Esophagus muscularis mucosa (tissue), 4 donors: Measurements from ENCODE around the gene WDR35. TPM values are rescaled to one million over a fixed set of nuclear protein-coding genes. Genes with fewer than 3 reads are reported as not detected.

Experiments
- DNase-seq: peaks from one replicate; pipeline ENCODE4 v3.0.0-alpha.2; 2017; ENCODE audit errors: extremely low spot score
- H3K27ac ChIP-seq, 4 donors: fragments of 200-600 bp; sonication (generic); replicated peaks in 1 of 4; 1 replicate in 3 of 4; 2 replicates in 1 of 4; pipeline ENCODE4 v1.5.1; 2016 to 2019; ENCODE audit warnings: mild to moderate bottlenecking in 1 of 4
- H3K27me3 ChIP-seq, 4 donors: fragments of 200-600 bp; sonication (generic); one replicate each; pipeline versions ENCODE4 v1.5.1 to v1.6.0; 2016 to 2019
- H3K36me3 ChIP-seq, 4 donors: fragments of 200-600 bp; sonication (generic); one replicate each; pipeline ENCODE4 v1.5.1; 2016 to 2019
- H3K4me1 ChIP-seq, 4 donors: fragments of 200-600 bp; sonication (generic); one replicate each; pipeline ENCODE4 v1.5.1; 2016 to 2019
- H3K4me3 ChIP-seq, 4 donors: fragments of 200-600 bp; sonication (generic); 1 replicate in 2 of 4; 2 replicates in 2 of 4; pipeline ENCODE4 v1.5.1; 2016 to 2019; ENCODE audit warnings: mild to moderate bottlenecking in 4 of 4, moderate library complexity in 1 of 4
- H3K9me3 ChIP-seq, 4 donors: fragments of 200-600 bp; sonication (generic); 1 replicate in 3 of 4; 2 replicates in 1 of 4; pipeline ENCODE4 v1.5.1; 2016 to 2019
- EP300 ChIP-seq: sonication (generic); formaldehyde crosslinking; IDR thresholded peaks from one replicate; pipeline ENCODE4 v1.6.1; 2017; ENCODE audit warnings: antibody characterized with exemption
- POLR2A ChIP-seq: fragments of 450-650 bp; IDR thresholded peaks from one replicate; pipeline ENCODE4 v1.6.1; 2017; ENCODE audit warnings: antibody characterized with exemption, moderate library complexity, mild to moderate bottlenecking, low read depth
- POLR2AphosphoS5 ChIP-seq, 2 donors: sonication (generic); formaldehyde crosslinking; IDR thresholded peaks; one replicate each; pipeline ENCODE4 v1.6.1; 2017; ENCODE audit warnings: antibody characterized with exemption in 2 of 2
- WGBS: methylation state at CpG from one replicate; pipeline ENCODE4 v1.1.5; 2018; 5-methylcytosine and 5-hydroxymethylcytosine counted together
- intact Hi-C: fragments of 100-400 bp; cut with DNase I; formaldehyde crosslinking; loops from one replicate; pipeline ENCODE4 v1.15.1; 2023
- total RNA-seq, 4 donors: library from RNA; depleted of rRNA; stranded (reverse); fragments of >200 nt; gene quantifications; one replicate each; pipeline versions ENCODE4 v1.1.0 to v1.2.1, GENCODE V29; 2016
- TF ChIP-seq, protein P1 (sequence below), 3 experiments: fragments of 200-600 bp in 2 of 3; fragments of 450-650 bp in 1 of 3; sonication (generic) in 2 of 3; IDR thresholded peaks; one replicate each; pipeline ENCODE4 v1.5.1; 2017 to 2019; ENCODE audit warnings: antibody characterized with exemption in 3 of 3, mild to moderate bottlenecking in 2 of 3, moderate library complexity in 1 of 3

Gene WDR35
- total RNA-seq, 4 donors from 2014 or later = 9.4 to 15.0 (median 12.3) TPM

DNA sequence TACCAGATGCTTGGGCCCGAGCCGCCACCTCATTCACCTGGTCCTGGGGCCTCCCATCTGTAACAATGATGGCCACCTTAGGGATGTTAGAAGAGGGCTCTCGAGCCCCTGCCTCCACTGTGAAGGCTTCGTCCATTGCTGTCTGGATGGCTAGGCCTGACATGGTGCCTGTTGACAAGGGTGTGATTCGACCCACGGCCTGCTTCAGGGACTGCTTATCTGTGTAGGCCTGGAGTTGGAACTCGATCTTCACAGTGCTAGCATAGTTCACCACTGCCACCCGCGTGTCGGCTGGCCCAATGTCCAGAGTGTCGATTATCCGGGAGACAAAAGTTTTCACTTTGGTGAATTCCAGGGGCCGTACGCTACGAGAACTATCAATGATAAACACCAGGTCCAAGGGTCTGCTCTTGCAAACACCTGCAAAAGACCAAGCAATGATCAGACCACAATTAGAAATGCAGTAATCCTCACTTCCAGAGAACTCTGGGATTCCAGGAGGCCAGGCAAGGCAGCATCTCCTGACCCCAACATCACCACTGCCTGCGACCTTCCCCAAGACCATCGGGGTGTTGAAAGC, 16.1 kb upstream of the WDR35 start:
- no peak for TF ChIP-seq POLR2A
- TF ChIP-seq POLR2AphosphoS5 (IDR thresholded peaks at IDR 0.05) = no peak
- TF ChIP-seq, protein P1, sequence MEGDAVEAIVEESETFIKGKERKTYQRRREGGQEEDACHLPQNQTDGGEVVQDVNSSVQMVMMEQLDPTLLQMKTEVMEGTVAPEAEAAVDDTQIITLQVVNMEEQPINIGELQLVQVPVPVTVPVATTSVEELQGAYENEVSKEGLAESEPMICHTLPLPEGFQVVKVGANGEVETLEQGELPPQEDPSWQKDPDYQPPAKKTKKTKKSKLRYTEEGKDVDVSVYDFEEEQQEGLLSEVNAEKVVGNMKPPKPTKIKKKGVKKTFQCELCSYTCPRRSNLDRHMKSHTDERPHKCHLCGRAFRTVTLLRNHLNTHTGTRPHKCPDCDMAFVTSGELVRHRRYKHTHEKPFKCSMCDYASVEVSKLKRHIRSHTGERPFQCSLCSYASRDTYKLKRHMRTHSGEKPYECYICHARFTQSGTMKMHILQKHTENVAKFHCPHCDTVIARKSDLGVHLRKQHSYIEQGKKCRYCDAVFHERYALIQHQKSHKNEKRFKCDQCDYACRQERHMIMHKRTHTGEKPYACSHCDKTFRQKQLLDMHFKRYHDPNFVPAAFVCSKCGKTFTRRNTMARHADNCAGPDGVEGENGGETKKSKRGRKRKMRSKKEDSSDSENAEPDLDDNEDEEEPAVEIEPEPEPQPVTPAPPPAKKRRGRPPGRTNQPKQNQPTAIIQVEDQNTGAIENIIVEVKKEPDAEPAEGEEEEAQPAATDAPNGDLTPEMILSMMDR (IDR thresholded peaks at IDR 0.05) = no peak
- TF ChIP-seq EP300 = no peak
- H3K4me1 ChIP-seq = no peaks in the 10 kb centered on the region
- no peaks in the 10 kb centered on the region for H3K36me3 ChIP-seq
- DNase-seq = no peak
- H3K27ac ChIP-seq = no peak overlapping the region
- WGBS = 94% methylated on average over 16 of the region's 17 CpGs
- H3K9me3 ChIP-seq = no peaks in the 10 kb centered on the region
- H3K27me3 ChIP-seq = peaks cover 0 to 22% (median 0%) of the 10 kb centered on the region in 4 donors
- intact Hi-C loops = no loop called here
- no peak overlapping the region for H3K4me3 ChIP-seq

GRCh38 chr2:20005067-20005627, 15.2 kb upstream of the WDR35 start:
- TF ChIP-seq POLR2A = no peak
- no peak for TF ChIP-seq POLR2AphosphoS5 (IDR thresholded peaks at IDR 0.05)
- TF ChIP-seq, protein P1 (IDR thresholded peaks at IDR 0.05) = no peak
- no peak for TF ChIP-seq EP300
- Histone ChIP-seq H3K9me3 (no peaks in the 10 kb centered on the region), H3K4me1 (no peaks in the 10 kb centered on the region), H3K27ac (no peak overlapping the region), H3K27me3 (peaks cover 0 to 14% (median 0%) of the 10 kb centered on the region in 4 donors), H3K36me3 (no peaks in the 10 kb centered on the region), H3K4me3 (no peak overlapping the region)
- WGBS = 97% methylated on average over 10 of the region's 10 CpGs
- DNase-seq = no peak
- intact Hi-C loops = no loop called here

DNA sequence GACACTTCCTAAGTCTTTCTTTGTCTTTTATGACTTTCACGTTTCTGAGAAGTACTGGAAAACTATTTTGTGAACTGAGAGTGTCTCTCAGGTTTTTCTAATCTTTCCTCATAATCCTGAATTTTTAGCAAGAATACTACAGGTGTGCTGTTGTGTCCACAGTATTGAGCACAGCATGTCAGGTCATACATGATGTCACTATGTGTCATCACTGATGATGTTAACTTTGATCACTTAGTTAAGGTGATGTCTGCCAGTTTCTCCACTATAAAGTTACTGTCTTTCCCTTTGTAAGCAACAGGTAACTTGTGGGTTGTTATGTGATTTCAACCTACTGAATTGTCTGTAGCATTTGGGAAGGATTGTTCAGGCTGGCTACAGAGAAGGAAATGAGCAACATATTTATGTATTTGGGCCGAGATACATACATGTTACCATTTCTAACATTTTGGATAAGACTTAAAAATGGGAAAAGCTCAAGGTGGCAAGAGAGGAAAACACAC, 11.5 kb upstream of the WDR35 start:
- Histone ChIP-seq H3K9me3 (no peaks in the 10 kb centered on the region), H3K4me1 (no peaks in the 10 kb centered on the region), H3K36me3 (no peaks in the 10 kb centered on the region), H3K27me3 (no peaks in the 10 kb centered on the region), H3K4me3 (no peak overlapping the region), H3K27ac (no peak overlapping the region)
- intact Hi-C loops = no loop called here
- WGBS = 74% methylated on average over 2 of the region's 2 CpGs
- TF ChIP-seq POLR2AphosphoS5 (IDR thresholded peaks at IDR 0.05) (no peak), EP300 (no peak), POLR2A (no peak)
- TF ChIP-seq, protein P1 (IDR thresholded peaks at IDR 0.05) = no peak
- DNase-seq = no peak

DNA sequence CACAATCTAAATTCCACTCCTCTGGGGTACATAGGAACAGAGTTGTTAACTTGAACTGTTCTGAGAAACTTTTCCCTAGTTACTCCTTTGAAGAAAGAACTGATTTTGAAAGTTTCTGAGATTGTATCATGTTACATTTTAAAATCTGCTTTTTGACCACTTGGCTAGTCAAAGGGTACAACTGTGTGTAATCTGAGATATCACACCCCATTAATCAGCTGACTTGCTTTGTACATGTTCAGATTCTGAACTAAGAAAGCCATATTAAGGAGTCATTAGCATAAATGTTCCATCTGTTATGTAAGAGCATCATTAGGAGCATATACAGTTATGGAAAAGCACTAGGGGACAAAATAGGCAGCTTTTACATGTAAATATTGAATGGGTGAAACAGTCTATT, 3.8 kb upstream of the WDR35 start:
- Histone ChIP-seq H3K27me3 (no peaks in the 10 kb centered on the region), H3K36me3 (no peaks in the 10 kb centered on the region), H3K4me3 (no peak overlapping the region), H3K9me3 (no peaks in the 10 kb centered on the region), H3K4me1 (peaks cover 9 to 17% (median 13%) of the 10 kb centered on the region in 4 donors), H3K27ac (no peak overlapping the region)
- no peak for DNase-seq
- intact Hi-C loops = no loop called here
- TF ChIP-seq, protein P1 (IDR thresholded peaks at IDR 0.05) = no peak
- TF ChIP-seq POLR2AphosphoS5 (IDR thresholded peaks at IDR 0.05) = no peak
- no peak for TF ChIP-seq EP300
- no peak for TF ChIP-seq POLR2A

DNA sequence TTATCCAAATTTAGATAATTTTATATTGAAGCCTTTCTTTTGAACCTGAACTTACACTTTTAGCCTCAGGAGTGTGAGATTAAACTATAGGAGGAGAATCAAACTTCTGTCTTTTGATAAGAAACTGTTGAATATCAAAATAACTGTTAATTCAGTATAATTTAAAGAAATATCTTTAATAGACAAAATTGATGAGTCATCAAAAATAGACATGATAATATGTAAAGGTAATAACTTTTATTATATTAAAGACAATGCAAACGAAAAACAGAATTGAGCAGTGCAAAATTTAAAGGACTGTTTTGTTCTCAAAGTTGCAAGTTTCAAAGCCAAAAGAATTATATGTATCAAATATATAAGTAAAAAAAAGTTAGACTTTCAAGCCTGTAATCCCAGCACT, 2.0 kb upstream of the WDR35 start:
- Histone ChIP-seq H3K4me1 (peaks cover 15 to 22% (median 20%) of the 10 kb centered on the region in 4 donors), H3K36me3 (no peaks in the 10 kb centered on the region), H3K27me3 (no peaks in the 10 kb centered on the region), H3K4me3 (no peak overlapping the region), H3K27ac (no peak overlapping the region), H3K9me3 (no peaks in the 10 kb centered on the region)
- no peak for DNase-seq
- intact Hi-C loops = no loop called here
- WGBS = 91% methylated on average over 1 of the region's 1 CpG
- TF ChIP-seq POLR2A = no peak
- TF ChIP-seq, protein P1 (IDR thresholded peaks at IDR 0.05) = no peak
- TF ChIP-seq POLR2AphosphoS5 (IDR thresholded peaks at IDR 0.05) = no peak
- TF ChIP-seq EP300 = no peak
